AG20443 (cell line): ENCODE results near the gene UCKL1.
A peak's percentile ranks its signal among the peaks of the same experiment; 100 is the strongest.
"Not testable (repeated sequence)": the region's sequence is repeated elsewhere in the genome, so short reads cannot be mapped to it uniquely, and the experiment has no call there.

Experiments used
- DNase-seq: peaks from one replicate; pipeline ENCODE4 v3.0.0; 2012; ENCODE audit warnings: low spot score, mixed read lengths

Gene UCKL1

DNA sequence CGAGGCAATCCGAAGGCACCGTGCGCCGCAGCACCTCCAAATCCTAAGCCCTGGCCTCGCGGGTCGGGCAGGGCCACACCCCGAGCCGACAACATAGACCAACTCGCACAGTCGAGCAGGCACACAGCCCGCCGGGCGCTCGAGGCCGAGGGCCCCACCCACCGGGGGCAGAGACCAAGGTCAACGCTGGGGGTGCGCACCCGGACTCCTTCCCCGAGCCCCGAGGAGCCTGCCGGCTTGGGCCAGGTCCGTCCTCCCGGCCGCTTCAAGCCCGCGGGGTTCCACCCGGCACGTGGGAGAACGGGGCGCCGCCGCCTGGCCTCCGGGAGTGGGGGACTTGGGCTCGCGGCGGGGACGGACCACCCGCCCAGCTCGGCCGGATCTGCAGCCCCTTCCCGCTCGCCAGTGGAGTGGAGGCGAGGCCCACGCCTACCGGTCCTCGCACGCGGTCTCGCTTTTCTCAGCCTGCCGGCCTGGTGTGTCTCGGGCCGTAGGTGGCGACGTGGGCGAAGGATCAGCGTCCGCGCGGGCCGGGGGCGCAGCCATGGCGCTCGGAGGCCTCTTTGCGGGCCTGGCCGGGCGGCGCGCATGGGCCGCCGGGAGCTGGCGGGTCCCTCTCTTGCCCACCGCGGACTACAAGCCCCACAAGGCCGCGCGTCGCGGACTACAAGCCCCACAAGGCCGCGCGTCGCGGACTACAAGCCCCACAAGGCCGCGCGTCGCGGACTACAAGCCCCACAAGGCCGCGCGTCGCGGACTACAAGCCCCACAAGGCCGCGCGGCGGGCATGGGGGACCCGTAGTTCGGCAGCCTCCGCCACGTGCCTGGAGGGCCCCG, at the start of gene UCKL1:
TSS of gene UCKL1 (minus strand) at position 590 of the 837 bp plus-strand sequence. CDS start at position 546, 44 bp downstream.
- DNase-seq, result peak; percentile 94

DNA sequence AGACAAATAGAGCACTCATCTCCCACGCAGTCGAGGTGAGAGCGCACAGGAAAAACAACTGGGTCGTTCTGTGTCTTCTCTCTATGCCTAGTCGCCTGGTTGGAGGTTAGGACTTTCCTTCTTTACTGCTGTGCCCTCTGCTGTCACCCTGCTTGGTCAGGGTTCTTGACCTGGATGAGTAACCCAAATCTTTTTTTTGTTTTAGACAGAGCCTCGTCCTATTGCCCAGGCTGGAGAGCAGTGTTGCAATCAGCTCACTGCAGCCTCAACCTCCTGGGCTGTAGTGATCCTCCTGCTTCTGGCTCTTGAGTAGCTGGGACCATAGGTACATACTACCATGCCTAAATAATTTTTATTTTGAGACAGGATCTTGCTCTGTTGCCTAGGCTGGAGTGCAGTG, 49.2 kb upstream of the UCKL1 start:
- DNase-seq, result no peak

DNA sequence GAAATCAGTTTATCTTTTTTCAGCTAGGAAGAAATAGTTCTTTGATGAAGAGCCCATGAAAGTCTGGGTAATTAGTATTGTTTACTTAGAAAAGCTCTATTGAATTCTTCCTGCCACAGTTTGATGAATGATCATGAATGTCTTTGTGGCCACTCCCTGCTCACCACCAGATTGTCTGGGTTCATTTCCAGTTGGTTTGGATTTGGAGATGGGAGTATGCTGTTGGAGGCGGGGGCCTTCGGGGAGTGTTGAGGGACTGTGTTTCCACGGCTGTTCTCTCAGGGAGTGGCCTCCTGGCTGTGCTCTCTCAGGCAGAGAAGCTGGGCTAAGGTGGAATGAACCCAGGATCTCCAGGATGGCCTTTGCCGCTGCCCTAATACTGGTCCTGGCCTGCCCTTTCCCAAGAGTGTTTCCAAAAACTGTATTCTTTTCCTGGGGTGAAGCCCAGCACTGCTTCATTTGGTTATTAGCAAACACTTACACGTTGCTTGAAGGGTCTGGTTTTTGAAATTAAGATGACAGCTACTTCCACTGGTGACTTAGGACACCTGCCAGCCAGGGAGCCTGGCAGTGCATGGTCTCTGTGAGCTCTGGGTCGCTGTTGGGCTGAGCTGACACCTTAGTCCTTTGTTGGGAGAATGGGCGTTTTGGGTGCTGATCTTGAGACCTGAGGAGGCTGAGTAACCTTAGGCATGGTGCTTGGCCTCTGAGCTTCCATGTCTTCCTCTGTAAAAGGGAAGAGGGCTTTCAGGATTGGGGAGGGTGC, 47.9 kb upstream of the UCKL1 start:
- no peak for DNase-seq

DNA sequence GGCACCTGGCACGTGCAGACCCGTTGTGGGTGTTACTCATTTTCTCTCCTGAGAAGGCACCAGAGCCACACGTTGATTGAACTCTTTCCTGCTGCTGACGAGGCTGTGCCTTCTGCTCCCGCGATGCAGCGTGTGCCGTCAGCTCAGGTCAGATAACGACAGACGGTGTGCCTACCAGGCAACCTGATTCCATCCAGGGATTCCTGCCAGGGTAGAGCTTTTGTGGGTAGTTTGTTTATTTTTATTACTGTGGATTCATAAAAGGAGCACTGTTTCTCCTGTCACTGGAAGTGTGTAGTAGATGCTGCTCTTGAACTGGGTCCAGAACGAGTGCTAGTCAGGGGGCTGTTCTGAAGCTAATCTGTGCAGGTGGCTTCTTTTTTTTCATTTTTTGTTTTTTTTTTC, 45.4 kb upstream of the UCKL1 start:
- no peak for DNase-seq

DNA sequence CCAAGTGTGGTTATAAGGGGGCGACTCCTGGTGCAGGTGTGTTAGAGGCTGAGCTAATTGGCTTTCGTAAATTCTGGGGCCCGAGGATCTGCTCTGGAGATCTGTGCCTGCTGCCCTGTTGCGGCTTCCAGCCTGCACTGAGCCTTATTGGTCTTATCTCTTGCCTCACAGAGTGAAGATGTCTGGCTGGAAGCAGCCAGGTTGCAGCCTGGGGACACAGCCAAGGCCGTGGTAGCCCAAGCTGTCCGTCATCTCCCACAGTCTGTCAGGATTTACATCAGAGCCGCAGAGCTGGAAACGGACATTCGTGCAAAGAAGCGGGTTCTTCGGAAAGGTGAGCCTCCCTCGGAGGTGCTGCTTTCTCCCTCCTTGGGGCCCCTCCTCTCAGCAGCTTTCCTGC, 44.7 kb upstream of the UCKL1 start:
- DNase-seq, result no peak

DNA sequence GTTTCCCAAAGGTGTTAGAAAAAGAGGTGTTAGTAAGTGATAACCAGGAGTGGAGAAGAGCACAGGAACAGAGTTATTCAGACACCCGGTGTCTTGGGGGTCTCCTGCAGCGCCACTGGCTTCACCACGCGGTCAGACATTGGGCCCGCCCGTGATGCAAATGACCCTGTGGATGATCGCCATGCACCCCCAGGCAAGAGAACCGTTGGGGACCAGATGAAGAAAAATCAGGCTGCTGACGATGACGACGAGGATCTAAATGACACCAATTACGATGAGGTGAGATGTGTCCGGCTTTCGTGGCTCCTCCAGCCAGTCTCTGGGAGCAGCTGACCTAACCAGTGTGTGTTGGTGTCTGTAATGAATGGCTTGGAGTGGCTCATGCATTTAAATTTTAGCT, 26.7 kb upstream of the UCKL1 start:
- DNase-seq, result no peak

DNA sequence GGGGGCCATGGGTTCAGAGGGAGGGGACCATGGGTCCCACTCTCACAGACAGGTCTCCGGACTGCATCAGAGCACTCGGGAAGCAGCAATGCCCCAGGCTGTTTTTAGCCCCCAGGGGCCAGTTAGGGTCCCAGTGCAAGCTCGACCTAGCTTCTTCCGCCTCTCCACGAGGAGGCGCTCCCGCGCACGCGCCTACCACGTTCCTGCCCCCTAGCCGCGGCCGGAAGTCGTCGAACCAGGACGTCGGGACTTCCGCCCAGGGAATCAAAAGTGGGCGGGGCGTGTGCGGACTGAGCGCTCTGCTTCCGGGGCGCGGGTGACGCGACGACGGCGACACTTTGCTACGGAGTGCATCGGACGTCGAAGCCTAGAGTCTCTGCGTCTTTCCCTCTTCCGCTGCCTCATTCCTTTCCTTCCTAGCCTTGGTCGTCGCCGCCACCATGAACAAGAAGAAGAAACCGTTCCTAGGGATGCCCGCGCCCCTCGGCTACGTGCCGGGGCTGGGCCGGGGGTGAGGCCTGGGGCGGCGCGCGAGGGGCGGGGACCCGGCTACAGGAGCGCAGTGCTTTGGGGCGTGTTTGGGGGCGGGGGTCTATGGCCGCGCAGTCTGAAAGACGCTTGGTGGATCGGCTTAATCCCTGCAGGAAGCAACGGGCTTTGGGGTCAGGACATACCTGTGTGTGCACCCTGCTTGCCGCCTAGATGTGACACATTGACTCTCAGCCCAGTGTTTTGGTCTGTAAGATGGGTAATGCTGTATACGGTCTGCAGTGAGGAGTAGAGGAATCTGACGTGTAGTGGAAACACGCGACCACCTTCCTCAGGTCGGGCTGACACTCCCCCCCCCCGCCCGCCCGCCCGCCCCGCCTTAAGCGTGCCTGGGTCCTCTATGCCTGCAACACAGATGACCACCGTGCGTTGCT, 24.9 kb upstream of the UCKL1 start, which contains the start of gene PRPF6:
TSS of gene PRPF6 (plus strand) at position 327 of the 923 bp plus-strand sequence. CDS start at position 441, 114 bp downstream.
- peak; percentile 100 for DNase-seq

DNA sequence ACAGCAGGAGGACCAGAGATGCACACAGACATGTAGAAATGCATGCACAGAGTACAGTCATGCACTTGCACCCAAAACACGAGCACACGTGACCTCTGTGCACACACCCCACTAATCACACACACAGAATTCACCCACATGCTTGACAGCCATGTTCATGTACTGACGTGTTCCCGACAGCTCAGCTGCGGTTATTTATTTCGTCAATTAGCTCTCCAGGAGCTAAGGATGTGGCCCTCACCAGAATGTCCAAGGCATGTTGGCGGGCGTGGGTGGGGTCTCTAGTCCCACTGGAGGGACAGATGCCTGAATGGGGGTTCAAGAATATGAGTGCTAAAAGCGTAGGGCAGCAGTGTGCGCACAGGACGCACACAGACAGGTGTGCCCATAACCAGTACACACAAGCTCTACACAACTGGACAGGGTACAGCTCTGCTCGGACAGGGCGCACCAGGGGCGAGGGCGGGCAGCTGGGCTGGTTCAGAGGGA, 24.1 kb upstream of the UCKL1 start:
- DNase-seq, result no peak

DNA sequence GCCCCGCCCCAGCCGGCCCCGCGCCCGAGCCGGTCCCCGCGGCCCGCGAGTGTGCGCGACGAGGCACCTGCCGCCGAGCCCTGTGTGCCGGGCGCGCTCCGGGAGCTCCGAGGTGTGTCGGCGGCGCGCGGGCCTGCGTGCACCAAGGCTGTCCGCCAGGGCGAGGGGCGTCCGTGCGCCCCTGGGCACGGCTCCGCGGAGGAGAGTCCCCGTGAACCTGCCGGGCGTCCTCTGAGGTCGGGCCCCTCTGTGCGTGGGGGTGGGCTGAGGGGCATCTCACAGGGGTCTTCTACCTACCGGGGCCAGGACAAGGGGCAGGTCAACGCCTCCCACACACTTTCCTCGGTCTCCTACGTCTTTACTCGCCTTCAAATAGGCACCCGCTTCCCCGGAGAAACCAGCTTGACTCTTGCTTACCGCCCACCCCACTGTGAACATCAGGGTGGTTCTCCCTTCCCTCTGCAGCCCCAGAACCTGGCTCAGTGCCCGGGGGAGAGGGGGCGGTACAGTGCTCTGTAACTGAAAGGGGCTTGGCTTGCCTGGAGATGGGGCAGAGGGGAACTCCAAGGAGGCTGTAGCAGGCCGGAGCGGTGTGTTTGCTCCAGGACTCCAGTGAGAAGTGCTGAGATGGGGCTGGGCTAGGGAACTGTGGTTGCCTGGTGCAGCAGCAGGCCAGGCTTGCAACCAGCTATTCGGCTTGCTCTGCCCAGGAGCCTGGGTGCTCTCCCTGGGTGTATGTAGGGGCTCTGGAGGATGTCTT, 23.5 kb upstream of the UCKL1 start, which contains the start of gene SAMD10:
TSS of gene SAMD10 (minus strand) at position 86 of the 760 bp plus-strand sequence. CDS start 175 bp downstream, outside the sequence.
- DNase-seq, result peak; percentile 33

DNA sequence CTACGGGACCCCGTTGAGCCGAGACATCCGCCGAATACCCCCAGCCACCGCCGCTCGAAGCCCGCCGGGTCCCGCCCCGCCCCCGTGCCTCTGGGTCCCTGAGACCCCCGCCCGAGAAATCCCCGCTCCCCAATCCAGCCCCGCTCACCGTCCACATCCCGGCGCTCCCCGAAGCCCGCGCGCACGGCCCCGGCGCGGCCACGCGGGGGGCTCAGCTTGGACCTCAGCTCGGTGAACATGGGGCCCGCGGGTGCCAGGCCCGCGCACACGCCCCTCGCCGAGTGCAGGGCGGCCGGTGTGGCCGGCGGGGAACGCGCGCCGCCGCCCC, 23.0 kb upstream of the UCKL1 start:
- DNase-seq, result no peak

DNA sequence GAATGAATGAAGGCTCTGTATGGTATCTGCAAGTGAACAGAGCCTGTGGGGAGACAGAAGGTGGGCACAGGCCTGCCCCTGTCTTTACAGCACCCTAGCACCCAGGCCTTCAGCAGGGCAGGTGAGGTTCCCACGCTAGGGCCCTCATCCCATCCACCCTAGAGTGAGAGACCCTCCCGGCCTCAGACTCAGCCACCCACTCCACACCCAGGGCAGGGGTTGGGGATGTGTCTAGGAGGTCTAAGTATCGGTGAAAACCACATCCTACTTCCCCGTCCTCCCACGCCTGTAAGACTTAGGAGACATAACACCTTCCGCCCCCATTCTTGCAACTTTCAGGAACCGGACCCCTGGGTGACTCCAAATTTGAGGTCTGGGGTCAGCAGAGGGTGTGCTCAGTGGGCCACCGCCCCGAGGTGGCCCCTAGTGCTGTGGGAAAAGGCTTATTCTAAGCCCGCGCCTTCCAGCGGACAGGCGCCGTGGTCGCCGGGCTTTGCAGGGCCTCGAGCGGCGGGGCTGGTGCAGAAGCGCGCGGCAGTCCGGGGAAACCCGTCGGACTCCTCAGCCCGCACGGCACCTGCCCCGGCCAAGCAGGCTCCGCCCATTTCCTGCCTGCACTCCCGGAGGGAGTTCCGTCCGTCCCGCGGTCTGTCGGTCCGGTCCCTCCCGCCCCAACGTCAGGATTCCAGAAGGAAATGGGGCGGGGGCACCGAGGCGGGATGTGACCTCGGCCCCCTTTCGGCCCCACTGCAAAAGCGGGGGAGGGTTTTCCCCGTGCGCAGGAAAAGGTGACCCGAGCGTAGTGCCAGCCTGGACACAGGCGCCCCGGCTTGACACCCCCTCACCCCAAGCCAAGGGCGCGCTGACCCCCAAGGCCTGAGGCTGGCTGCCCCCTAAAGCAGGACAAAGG, 22.4 kb upstream of the UCKL1 start:
- DNase-seq, result peak; percentile 44

DNA sequence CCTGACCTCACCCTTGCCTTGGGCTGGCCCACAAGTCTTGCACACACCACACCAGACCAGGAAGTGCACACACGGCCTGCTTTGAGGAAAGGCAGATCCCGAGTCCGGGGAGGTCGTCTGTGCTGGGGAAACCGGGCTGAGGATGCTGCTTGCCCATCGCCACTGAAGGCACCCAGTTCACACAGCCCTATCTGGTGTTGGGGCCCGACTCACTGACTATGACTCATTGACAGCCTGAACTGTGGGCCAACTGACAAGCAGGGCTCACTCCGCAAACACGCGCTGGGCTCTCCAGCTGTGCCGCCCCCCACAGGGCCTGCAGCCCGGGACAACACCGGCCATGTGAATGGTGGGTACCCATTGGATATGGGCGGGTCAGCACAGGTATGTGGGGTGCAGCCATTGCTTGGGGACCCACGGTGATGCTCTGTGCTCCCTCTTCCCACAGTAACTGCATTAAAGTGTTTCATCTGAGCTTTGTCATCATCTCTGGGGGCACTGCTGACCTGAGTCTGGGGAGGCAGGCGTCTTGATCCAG, 21.6 kb upstream of the UCKL1 start:
- DNase-seq, result peak; percentile 43

DNA sequence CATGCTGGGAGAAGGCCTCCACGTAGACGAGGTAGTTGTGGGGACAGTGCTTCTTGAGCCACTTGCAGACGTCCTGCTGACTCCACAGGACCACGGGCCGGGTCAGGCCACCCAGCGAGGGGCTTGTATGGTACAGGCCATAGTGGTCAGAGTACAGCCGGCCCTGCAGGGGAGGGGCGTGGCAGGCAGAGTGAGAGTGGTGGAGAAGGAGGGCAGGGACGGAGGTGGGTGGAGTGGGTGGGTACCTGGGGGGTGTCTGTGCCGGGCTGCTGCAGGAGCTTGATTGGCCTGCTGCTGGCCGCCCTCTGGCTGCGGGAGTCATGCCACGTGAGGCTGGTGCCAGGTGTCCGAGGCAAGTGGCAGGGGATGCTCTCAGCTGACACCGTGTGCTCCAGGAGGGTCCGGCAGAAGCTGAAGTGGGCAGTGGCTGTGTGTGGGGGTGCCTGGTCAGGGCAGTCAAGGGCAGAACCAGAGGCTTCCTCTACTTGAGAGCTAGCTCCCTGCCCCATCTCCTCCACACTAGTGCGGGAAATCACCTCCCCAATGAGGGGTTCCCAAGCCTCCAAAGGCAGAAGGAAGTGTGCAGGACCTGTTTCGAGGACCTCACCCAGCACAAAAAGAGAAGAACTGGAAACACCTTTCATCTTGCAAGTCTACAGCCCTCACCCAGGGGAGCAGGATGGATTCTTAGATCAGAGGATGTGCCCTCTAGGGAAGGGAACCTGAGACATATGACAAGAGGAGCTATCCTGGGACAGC, 20.9 kb upstream of the UCKL1 start:
- DNase-seq, result no peak

DNA sequence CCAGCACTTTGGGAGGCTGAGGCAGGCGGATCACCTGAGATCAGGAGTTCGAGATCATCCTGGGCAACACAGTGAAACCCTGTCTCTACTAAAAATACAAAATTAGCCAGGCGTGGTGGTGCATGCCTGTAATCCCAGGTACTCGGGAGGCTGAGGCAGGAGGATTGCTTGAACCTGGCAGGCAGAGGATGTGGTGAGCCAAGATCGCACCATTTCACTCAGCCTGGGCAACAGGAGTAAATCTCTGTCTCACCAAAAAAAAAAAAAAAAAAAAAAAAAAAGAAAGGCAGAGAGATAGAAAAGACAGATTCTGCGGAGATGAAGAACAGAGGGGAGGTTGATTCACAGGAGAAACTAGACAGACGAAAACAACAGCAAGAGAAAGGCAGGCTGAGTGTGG, 20.3 kb upstream of the UCKL1 start:
- DNase-seq, result not testable (repeated sequence)

DNA sequence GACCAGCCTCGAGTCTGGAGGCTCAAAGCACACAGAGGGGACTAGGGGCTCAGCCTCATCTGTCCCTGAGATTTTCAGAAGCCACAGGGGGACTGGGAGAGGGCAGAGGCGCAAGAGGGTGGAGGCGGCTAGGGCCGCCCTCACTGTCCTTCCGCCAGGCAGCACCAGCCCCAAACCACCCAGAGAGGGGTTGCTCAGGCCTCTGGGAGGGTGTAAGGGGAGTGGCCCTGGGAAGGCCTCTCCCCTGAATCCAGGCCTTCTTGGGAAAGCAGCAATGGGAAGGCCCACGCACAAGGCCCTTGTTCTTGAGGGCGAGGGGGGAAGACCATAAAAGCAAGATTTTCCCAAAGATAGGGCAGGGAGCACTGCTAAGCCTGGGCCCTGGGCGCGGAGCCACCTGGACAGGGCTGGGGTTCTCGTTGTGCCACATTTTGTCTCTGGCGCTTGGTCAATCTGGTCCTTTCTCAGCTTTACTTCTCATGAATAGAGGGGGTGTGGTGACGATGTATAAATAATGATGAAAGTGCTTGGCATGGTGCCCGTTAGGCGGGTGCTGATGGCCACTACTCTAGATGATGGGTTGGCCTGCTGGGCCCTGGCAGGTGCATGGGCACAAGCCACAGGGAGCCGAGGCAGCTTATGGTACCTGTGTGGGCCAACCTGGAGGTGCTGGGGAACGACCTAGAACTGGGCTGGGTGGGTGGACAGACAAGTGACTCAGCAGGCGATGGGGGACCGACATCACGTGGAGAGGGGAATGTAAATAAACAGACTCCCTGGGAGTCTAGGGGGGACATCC, 18.4 kb upstream of the UCKL1 start:
- DNase-seq, result no peak

DNA sequence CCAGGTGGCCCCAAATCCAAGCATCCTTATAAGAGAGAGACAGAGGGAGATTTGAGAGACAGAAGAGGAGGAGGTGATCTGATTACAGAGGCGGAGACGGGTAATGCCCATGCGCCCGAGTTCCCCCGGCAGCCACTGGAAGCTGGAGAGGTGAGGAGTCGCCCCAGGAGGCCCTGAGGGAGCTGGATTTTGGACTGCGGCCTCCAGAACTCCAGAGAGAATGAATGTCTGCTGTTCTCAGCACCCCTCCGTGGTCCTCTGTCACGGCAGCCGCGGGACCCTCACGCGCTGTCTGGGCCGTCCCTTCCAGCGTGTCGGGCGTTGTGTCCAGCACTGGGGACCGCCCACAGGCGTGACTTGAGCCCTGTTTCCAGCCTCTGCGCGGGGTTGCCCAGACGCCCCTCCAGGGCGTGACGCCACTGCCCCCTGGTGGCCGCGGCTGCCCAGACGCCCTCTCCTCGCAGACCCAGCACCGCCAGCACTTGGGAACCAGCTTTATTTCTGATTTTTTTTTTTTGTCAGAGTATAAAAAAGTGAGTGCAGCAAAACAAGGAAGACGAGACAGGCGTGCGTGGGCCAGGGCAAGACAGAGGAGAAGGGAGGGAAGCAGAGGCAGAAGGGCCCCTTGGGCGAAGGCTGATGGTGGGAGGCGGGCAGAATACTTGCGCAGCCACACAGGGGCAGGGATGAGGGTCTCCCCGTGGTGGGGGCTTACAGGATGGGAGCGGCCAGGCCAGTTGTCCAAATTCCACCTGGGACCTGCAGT, 17.6 kb upstream of the UCKL1 start:
- peak; percentile 95 for DNase-seq

DNA sequence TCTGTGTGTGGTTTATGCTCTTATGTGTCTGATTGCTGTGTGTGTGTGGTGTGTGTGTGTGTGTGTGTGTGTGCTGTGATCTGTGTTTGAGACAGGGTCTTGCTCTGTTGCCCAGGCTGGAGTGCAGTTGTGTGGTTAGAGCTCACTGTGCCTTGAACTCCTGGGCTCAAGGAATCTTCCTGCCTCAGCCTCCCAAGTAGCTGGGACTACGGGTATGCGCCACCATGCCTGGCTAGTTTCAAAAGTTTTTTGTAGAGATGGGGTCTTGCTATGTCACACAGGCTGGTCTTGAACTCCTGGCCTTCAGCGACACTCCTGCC, 16.9 kb upstream of the UCKL1 start:
- no peak for DNase-seq
